Right cardiac atrium (tissue), 5 donors: Measurements from ENCODE around the gene CEBPA. TPM values are rescaled to one million over a fixed set of nuclear protein-coding genes. Genes with fewer than 3 reads are reported as not detected.

Experiments
- ATAC-seq, 2 donors: fragments of 200-7000 bp; cut with Tn5 transposase; one replicate each; pipeline versions ENCODE4 v1.8.0 to v1.9.1; 2020; ENCODE audit warnings: moderate library complexity in 2 of 2, mild to moderate bottlenecking in 1 of 2
- DNase-seq, 3 donors: peaks; one replicate each; pipeline ENCODE4 v3.0.0-alpha.2; 2020
- H3K27ac ChIP-seq: one replicate; pipeline ENCODE4 v1.5.1; 2013; ENCODE audit warnings: mild to moderate bottlenecking, low read length, control low read depth, moderate library complexity
- H3K27me3 ChIP-seq: one replicate; pipeline ENCODE4 v1.6.1; 2013; ENCODE audit not compliant: control insufficient read depth, insufficient read depth
- H3K4me1 ChIP-seq: one replicate; pipeline ENCODE4 v1.6.1; 2013; ENCODE audit warnings: low read length; ENCODE audit not compliant: control insufficient read depth, insufficient read depth
- H3K4me3 ChIP-seq: one replicate; pipeline ENCODE4 v1.5.1; 2013; ENCODE audit warnings: low read length, control low read depth
- H3K9me3 ChIP-seq: one replicate; pipeline ENCODE4 v1.6.1; 2013; ENCODE audit warnings: low read length; ENCODE audit not compliant: control insufficient read depth
- WGBS: extraction: QIAGEN DNeasy Blood & Tissue Kit; methylation state at CpG from one replicate; pipeline ENCODE4 v1.1.7; 2013; 5-methylcytosine and 5-hydroxymethylcytosine counted together
- intact Hi-C, 4 donors: fragments of 100-400 bp; cut with DNase I; formaldehyde crosslinking; loops; one replicate each; pipeline versions ENCODE4 v1.11.0 to v1.14.0; 2022 to 2023
- polyA plus RNA-seq: library from polyadenylated mRNA; stranded (reverse); fragments of 200-250 nt; gene quantifications from one replicate; pipeline ENCODE4 v1.2.3, GENCODE V29; 2013
- total RNA-seq, 4 donors: library from RNA; stranded (reverse); fragmentation: NEBNext Ultra II Directional; extraction: Animal tissue kit (Norgen Biotek cat#: 25700); gene quantifications; one replicate each; pipeline ENCODE4 v1.2.1, GENCODE V29; 2021
- donor health status: healthy with polysubstance abuse.
- donor health status: DM: no; HTN: yes; CAD: no.
- donor health status: DM: no; HTN: no; CAD: no.
- donor health status: DM: no; HTN: yes; CAD: no; lungs with severe emphysema.
- donor health status: DM: yes; HTN: yes; CAD: no.

Gene CEBPA
- total and polyA plus RNA-seq, 5 donors = 2.1 to 8.7 (median 3.4) TPM

GRCh38 chr19:33275933-33276619 lies 26.3 kb downstream of the CEBPA start:
- DNase-seq (peak in 2 of 3 donors; percentile 20 to 33), ATAC-seq (no peak)
- Histone ChIP-seq H3K27ac (no peak overlapping the region), H3K9me3 (no peaks in the 10 kb centered on the region), H3K4me3 (no peak overlapping the region), H3K27me3 (no peaks in the 10 kb centered on the region), H3K4me1 (no peaks in the 10 kb centered on the region)
- intact Hi-C loops = no loop called here
- WGBS = 91% methylated on average over 19 of the region's 19 CpGs

GRCh38 chr19:33275559-33275932 lies 26.8 kb downstream of the CEBPA start:
- Histone ChIP-seq H3K27me3 (no peaks in the 10 kb centered on the region), H3K4me1 (no peaks in the 10 kb centered on the region), H3K9me3 (no peaks in the 10 kb centered on the region), H3K4me3 (no peak overlapping the region), H3K27ac (no peak overlapping the region)
- no peak for ATAC-seq
- whole genome bisulfite sequencing = 93% methylated on average over 5 of the region's 5 CpGs
- intact Hi-C loops = no loop called here
- DNase-seq = peak in 1 of 3 donors; percentile 40

GRCh38 chr19:33274663-33275558 lies 27.4 kb downstream of the CEBPA start:
- no peak for ATAC-seq
- intact Hi-C loops = no loop called here
- peak in 1 of 3 donors; percentile 28 for DNase-seq
- Histone ChIP-seq H3K27me3 (no peaks in the 10 kb centered on the region), H3K9me3 (no peaks in the 10 kb centered on the region), H3K4me1 (no peaks in the 10 kb centered on the region), H3K4me3 (no peak overlapping the region), H3K27ac (no peak overlapping the region)
- 86% methylated on average over 17 of the region's 17 CpGs for WGBS

GRCh38 chr19:33273881-33274662 lies 28.3 kb downstream of the CEBPA start:
- Histone ChIP-seq H3K9me3 (no peaks in the 10 kb centered on the region), H3K4me1 (no peaks in the 10 kb centered on the region), H3K4me3 (no peak overlapping the region), H3K27ac (no peak overlapping the region), H3K27me3 (no peaks in the 10 kb centered on the region)
- 41% methylated on average over 16 of the region's 16 CpGs for WGBS
- ATAC-seq (peak; percentile 20 to 64), DNase-seq (peak in 2 of 3 donors; percentile 47 to 55)
- intact Hi-C loops = no loop called here

GRCh38 chr19:33273065-33273736 lies 29.1 kb downstream of the CEBPA start:
- DNase-seq (peak in 1 of 3 donors; percentile 53), ATAC-seq (peak; percentile 6 to 7)
- intact Hi-C loops = no loop called here
- Histone ChIP-seq H3K27me3 (no peaks in the 10 kb centered on the region), H3K4me3 (no peak overlapping the region), H3K27ac (no peak overlapping the region), H3K4me1 (no peaks in the 10 kb centered on the region), H3K9me3 (no peaks in the 10 kb centered on the region)
- WGBS = 60% methylated on average over 26 of the region's 26 CpGs

- Histone ChIP-seq H3K27ac (no peak overlapping the region), H3K27me3 (no peaks in the 10 kb centered on the region), H3K4me3 (no peak overlapping the region), H3K9me3 (no peaks in the 10 kb centered on the region), H3K4me1 (no peaks in the 10 kb centered on the region)
- intact Hi-C loops = no loop called here
- WGBS = 90% methylated on average over 12 of the region's 12 CpGs
- DNase-seq (peak in 2 of 3 donors; percentile 22 to 23), ATAC-seq (no peak)
These were observed 30.9 kb downstream of the CEBPA start for GRCh38 chr19:33271246-33272021.

GRCh38 chr19:33270769-33271168 lies 31.6 kb downstream of the CEBPA start:
- intact Hi-C loops = no loop called here
- H3K4me1 ChIP-seq = no peaks in the 10 kb centered on the region
- H3K9me3 ChIP-seq = no peaks in the 10 kb centered on the region
- ATAC-seq (no peak), DNase-seq (no peak)
- no peaks in the 10 kb centered on the region for H3K27me3 ChIP-seq
- H3K4me3 ChIP-seq = no peak overlapping the region
- WGBS = 96% methylated on average over 1 of the region's 1 CpG
- no peak overlapping the region for H3K27ac ChIP-seq

GRCh38 chr19:33269016-33269415 lies 33.3 kb downstream of the CEBPA start:
- ATAC-seq (no peak), DNase-seq (no peak)
- intact Hi-C loops = no loop called here
- Histone ChIP-seq H3K27me3 (no peaks in the 10 kb centered on the region), H3K9me3 (no peaks in the 10 kb centered on the region), H3K4me1 (no peaks in the 10 kb centered on the region), H3K27ac (no peak overlapping the region), H3K4me3 (no peak overlapping the region)
- 83% methylated on average over 10 of the region's 10 CpGs for WGBS

GRCh38 chr19:33268162-33268991 lies 34.0 kb downstream of the CEBPA start:
- no peak overlapping the region for H3K4me3 ChIP-seq
- H3K27ac ChIP-seq = no peak overlapping the region
- ATAC-seq = no peak
- no peaks in the 10 kb centered on the region for H3K27me3 ChIP-seq
- 74% methylated on average over 22 of the region's 22 CpGs for WGBS
- no peaks in the 10 kb centered on the region for H3K9me3 ChIP-seq
- DNase-seq = peak in 2 of 3 donors; percentile 55 to 58
- intact Hi-C loops = no loop called here
- H3K4me1 ChIP-seq = no peaks in the 10 kb centered on the region
